Heart left ventricle (tissue), 13 donors: Measurements from ENCODE around the gene FAM149A.

Experiments
- CTCF ChIP-seq, 12 donors: fragments of 200-600 bp; sonication (generic) in 4 of 12; IDR thresholded peaks; one replicate each; pipeline versions ENCODE4 v1.5.0 to v1.8.0; 2018 to 2022; ENCODE audit warnings: antibody characterized with exemption in 12 of 12, mild to moderate bottlenecking in 5 of 12
- POLR2A ChIP-seq, 2 donors: fragments of 450-650 bp; IDR thresholded peaks; one replicate each; pipeline ENCODE4 v1.6.1; 2017; ENCODE audit warnings: antibody characterized with exemption in 2 of 2, mild to moderate bottlenecking in 2 of 2, moderate library complexity in 2 of 2
- donor health status: ischemic (EF 13 %, LVEDD 7.1; RV severe dilation, severe dysfunction).
- donor health status: DM: no; HTN: yes; CAD: no.
- donor health status: DM: no; HTN: no; CAD: no.
- donor health status: ischemic (EF 25% LVEDD 6.9; RV normal size, moderate dysfunction).
- donor health status: ischemic (EF 25% LVEDD 5.7; RV mildly dilated, moderate dysfunction).
- donor health status: ischemic (EF 35%, LVEDD 5.7; RV mildly dilated, moderate dysfunction).
- donor health status: nonischemic (EF 11% LVEDD 7.7; RV severe dilation, severe dysfunction).
- donor health status: DM: yes; HTN: yes; CAD: no.
- donor health status: PGD.
- donor health status: ischemic (EF 29% LVEDD 5.4; RV normal size, mild dysfunction).
- donor health status: nonischemic (EF 23%, LVEDD 6.1; RV moderate dilation, normal function).

GRCh38 chr4:186192066-186192612 is 87.6 kb downstream of the FAM149A start:
- TF ChIP-seq CTCF (IDR thresholded peaks at IDR 0.05) (no peak), POLR2A (IDR thresholded peaks at IDR 0.05) (no peak)
